ENCODE data around the gene KRT74.

Gene KRT74

DNA sequence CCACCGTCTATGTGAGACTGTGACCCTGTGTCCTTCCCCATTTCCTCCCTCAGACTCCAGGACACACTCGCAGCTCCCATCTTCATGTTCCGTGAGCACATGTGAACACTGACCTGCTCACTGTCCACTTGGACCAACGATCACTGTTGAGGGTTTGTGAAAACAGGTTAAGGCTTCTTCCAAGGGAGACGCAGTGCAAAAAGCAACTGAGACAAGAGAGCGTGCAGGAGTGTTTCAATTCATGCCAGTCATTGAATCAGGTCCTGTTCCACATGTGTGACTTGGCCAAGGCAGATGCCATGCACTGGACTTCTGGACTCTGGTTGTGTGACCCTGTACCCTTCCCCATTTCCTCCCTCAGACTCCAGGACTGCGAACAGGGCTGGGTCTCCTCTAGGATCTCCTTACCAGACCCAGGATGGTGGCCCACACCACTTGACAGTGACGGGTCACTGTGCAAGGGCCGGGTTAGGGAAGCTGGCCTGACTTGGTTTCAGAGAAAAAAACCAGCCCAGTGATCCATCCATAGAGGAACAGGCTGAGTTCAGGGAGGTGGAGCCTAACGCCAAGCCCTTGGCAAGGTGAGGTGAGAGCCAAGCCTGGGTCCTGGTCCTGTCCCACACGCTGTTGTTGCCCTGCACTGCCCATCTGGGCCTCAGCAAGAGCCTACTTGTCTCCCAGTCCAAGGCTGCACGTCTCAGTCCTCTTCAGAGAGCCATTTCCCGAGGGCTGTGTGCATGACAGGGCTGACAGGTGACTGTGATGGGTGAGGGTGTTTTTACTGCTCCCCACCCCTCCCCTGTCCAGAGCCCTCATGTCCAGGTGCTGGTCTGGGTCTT lies 47.8 kb downstream of the KRT74 start:
- no peak overlapping the region for H3K4me3 Mint-ChIP-seq
- DNase-seq (peak in 1 of 2 donors; percentile 2), ATAC-seq (no peak)
- no peaks in the 10 kb centered on the region for H3K9me3 Mint-ChIP-seq
- H3K27me3 Mint-ChIP-seq = peaks cover 16% of the 10 kb centered on the region
- peaks cover 8% of the 10 kb centered on the region for H3K4me1 Mint-ChIP-seq
- H3K27ac Mint-ChIP-seq = no peak overlapping the region

DNA sequence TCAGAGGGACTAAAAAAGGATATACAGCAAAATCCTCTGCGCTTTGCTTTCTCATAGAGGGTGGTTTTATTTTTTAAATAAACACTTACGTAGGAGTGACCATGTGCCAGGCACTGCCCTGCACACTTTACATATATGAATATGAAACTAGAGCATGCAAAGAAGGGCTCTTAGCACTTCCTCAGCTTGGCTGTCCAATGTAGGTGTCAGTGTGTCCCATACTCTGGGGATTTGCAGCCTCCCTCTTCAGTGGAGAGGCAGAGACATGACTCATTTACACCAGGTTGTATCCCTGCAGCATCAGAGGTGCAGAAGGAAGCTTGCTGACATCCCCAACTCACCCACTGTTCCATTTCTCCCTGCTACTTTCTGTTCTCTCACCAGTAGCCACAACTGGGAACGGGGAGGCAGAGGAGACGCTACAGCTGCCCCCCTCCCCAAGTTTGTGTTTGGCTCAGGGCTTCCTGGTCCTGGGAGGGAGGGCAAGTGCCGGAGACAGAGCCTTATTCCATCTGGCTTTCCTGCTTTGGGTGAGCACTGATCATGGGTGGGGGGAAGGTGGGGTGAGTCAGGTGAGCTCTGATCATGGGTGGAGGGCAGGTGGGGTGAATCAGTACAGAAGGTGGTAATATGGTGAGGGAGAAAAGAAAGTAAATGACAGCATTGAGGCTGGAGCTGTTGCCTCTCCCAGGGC lies 48.6 kb downstream of the KRT74 start:
- no peak for DNase-seq
- no peak overlapping the region for H3K27ac Mint-ChIP-seq

GRCh38 chr12:52524241-52524897 lies 49.3 kb downstream of the KRT74 start:
- Mint-ChIP-seq H3K4me3 (no peak overlapping the region), H3K4me1 (peaks cover 8% of the 10 kb centered on the region), H3K9me3 (no peaks in the 10 kb centered on the region), H3K27ac (no peak overlapping the region), H3K27me3 (peaks cover 16% of the 10 kb centered on the region)
- DNase-seq = peak in 1 of 2 donors; percentile 4
- no peak for ATAC-seq

More for the DNA sequence above, 48.6 kb downstream of the KRT74 start:
- no peak for ATAC-seq
- H3K27me3 Mint-ChIP-seq = peaks cover 16% of the 10 kb centered on the region
- no peaks in the 10 kb centered on the region for H3K9me3 Mint-ChIP-seq
- peaks cover 8% of the 10 kb centered on the region for H3K4me1 Mint-ChIP-seq
- H3K4me3 Mint-ChIP-seq = no peak overlapping the region

DNA sequence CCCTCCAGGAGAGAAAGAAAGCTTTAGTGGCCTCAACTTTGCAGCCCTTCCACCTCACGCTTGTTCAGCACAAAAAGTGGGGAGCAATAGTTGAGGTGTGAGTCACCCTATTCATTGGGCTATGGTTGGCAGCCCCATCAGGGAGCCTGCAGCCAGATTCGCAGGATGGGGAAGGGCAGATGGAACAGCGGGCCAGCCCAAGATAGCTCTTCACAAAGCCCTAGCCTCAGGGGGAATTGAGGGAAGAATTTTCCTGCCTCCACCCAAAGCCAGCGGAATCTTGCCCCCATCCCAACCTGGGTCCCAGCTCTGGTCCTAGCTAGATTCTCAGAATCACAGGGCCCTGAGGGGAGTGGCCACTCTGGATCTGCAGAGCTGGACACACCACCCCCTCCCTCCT lies 49.8 kb downstream of the KRT74 start:
- H3K4me3 Mint-ChIP-seq = no peak overlapping the region

GRCh38 chr12:52522346-52523011 lies 51.2 kb downstream of the KRT74 start:
- no peak overlapping the region for H3K27ac Mint-ChIP-seq
- H3K4me3 Mint-ChIP-seq = no peak overlapping the region
- H3K9me3 Mint-ChIP-seq = no peaks in the 10 kb centered on the region
- DNase-seq (no peak), ATAC-seq (no peak)
- H3K4me1 Mint-ChIP-seq = peaks cover 8% of the 10 kb centered on the region
- peaks cover 16% of the 10 kb centered on the region for H3K27me3 Mint-ChIP-seq

More for the DNA sequence above, 49.8 kb downstream of the KRT74 start:
- ATAC-seq = no peak
- H3K9me3 Mint-ChIP-seq = no peaks in the 10 kb centered on the region
- H3K4me1 Mint-ChIP-seq = peaks cover 8% of the 10 kb centered on the region
- peaks cover 16% of the 10 kb centered on the region for H3K27me3 Mint-ChIP-seq
- H3K27ac Mint-ChIP-seq = no peak overlapping the region
- DNase-seq = no peak

DNA sequence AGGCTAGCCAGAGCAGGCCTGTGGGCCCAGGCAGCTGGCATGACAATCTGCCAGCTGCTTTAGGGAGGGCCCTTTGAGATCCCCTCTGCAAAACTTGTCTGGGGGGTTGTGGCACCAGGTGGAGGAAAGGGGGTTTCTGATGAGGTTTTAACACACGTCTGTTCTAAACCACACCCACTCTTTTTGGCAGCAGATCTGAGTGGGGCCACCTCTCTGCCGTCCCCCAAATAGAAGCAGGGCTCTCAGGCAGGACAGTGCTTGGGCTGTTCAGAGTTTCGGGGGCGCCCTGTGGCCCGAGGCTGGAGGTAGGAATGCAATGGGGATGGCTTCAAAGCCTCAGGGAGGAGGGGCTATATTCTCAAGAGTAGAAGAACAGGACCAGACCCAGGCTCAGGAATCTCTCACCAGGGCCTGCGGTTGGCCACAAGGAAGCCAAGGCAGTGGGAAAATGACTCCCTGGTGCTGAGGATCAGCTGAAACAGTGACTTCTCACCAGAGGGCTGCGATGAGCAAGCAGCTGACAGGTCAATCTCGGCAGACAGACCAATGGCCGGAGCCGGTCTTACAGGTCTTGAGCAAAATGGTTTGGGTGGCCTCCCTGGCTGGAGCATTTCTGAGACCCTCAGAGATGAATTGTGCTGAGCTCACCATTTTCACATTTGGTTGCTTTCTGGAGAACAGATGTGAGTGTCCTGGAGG lies 51.9 kb downstream of the KRT74 start:
- Mint-ChIP-seq H3K9me3 (no peaks in the 10 kb centered on the region), H3K4me1 (peaks cover 8% of the 10 kb centered on the region), H3K4me3 (no peak overlapping the region), H3K27me3 (peaks cover 16% of the 10 kb centered on the region), H3K27ac (peak overlapping the region in 1 of 2 donors; percentile 84)
- ATAC-seq (no peak), DNase-seq (no peak)

DNA sequence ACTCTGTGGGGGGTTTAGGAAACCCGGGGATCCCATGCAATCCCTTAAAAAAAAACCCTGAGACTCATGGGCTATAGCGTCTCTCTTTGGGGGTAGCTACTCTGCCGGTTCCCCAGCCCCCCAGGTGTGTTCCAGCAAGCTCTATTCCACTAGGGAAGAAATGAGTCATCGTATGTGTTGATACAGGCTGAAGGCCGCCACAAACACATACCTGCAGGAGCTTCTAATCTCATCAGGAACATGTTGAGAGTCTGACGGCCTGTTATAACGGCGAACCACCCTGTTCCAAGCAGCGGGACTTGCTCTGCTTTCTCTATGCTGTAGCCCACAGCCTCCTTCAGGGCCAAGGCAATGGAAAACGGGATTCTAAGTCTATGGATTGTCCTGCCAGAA lies 52.5 kb downstream of the KRT74 start:
- ATAC-seq = no peak
- Mint-ChIP-seq H3K9me3 (no peaks in the 10 kb centered on the region), H3K4me3 (no peak overlapping the region), H3K27me3 (peaks cover 16% of the 10 kb centered on the region), H3K4me1 (peaks cover 8% of the 10 kb centered on the region), H3K27ac (no peak overlapping the region)
- DNase-seq = no peak

- H3K9me3 Mint-ChIP-seq = no peaks in the 10 kb centered on the region
- peaks cover 16% of the 10 kb centered on the region for H3K27me3 Mint-ChIP-seq
- H3K27ac Mint-ChIP-seq = no peak within 1 kb of the TSS
- DNase-seq = no peak
- no peak for ATAC-seq
- peaks cover 8% of the 10 kb centered on the region for H3K4me1 Mint-ChIP-seq
- no peak within 1 kb of the TSS for H3K4me3 Mint-ChIP-seq
Observed at GRCh38 chr12:52519826-52520662, 53.6 kb downstream of the KRT74 start, which contains the start of gene KRT5. TSS of gene KRT5 (minus strand) at chr12:52520394. CDS start at chr12:52520296, 98 bp downstream.

- Mint-ChIP-seq H3K4me1 (peaks cover 8% of the 10 kb centered on the region), H3K27me3 (peaks cover 16% of the 10 kb centered on the region), H3K27ac (no peak overlapping the region), H3K4me3 (no peak overlapping the region), H3K9me3 (no peaks in the 10 kb centered on the region)
- no peak for ATAC-seq
- DNase-seq = no peak
Observed at GRCh38 chr12:52519387-52519703, 54.3 kb downstream of the KRT74 start.

DNA sequence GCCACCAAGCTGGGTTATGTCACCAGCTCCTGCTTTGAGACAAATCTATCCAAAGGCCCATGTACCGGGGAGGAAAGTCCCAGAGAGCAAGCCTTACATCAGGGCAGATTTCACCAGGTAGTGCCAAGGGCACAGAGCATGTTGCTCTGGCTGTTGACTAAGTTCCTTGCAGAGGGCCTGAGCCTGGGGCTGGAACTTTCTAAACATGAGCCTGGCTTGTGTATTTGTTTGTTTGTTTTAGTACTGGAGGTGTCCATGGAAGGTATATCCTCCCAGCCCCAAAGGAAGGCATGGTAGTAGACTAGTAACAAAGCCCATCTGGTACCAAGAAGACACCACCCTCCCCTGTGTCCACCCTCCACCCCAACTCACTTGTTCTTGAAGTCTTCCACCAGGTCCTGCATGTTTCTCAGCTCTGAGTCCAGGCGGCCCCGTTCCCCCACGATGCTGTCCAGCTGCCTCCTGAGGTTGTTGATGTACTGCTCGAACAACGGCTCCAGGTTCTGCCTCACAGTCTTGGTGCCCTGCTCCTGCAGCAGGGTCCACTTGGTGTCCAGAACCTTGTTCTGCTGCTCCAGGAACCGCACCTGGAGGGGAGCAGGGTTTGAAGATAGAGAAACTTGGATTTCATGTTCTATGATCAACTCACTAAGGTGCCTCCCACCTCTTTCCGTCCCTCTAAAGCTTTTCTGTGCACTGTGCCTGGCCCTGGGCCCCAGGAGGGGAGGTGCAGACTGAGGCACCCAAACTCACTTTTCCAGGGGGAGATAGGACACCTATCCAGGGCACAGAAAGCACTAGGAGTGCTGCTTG lies 54.9 kb downstream of the KRT74 start:
- ATAC-seq (no peak), DNase-seq (no peak)
- H3K27ac Mint-ChIP-seq = peak overlapping the region in 1 of 2 donors; percentile 91
- H3K9me3 Mint-ChIP-seq = no peaks in the 10 kb centered on the region
- H3K4me3 Mint-ChIP-seq = no peak overlapping the region
- peaks cover 16% of the 10 kb centered on the region for H3K27me3 Mint-ChIP-seq
- H3K4me1 Mint-ChIP-seq = peaks cover 8% of the 10 kb centered on the region

GRCh38 chr12:52517888-52518287 lies 55.8 kb downstream of the KRT74 start:
- no peak overlapping the region for H3K4me3 Mint-ChIP-seq
- ATAC-seq (no peak), DNase-seq (no peak)
- no peaks in the 10 kb centered on the region for H3K9me3 Mint-ChIP-seq
- peaks cover 16% of the 10 kb centered on the region for H3K27me3 Mint-ChIP-seq
- H3K4me1 Mint-ChIP-seq = peaks cover 8% of the 10 kb centered on the region
- no peak overlapping the region for H3K27ac Mint-ChIP-seq

- no peak overlapping the region for H3K27ac Mint-ChIP-seq
- H3K9me3 Mint-ChIP-seq = no peaks in the 10 kb centered on the region
- peaks cover 8% of the 10 kb centered on the region for H3K4me1 Mint-ChIP-seq
- no peak for DNase-seq
- H3K27me3 Mint-ChIP-seq = peaks cover 10% of the 10 kb centered on the region
- no peak overlapping the region for H3K4me3 Mint-ChIP-seq
- no peak for ATAC-seq
Observed at GRCh38 chr12:52517005-52517835, 56.4 kb downstream of the KRT74 start.
